ENCODE data around the gene FERMT2.
"Not testable (repeated sequence)": the region's sequence is repeated elsewhere in the genome, so short reads cannot be mapped to it uniquely, and the experiment has no call there.

DNA sequence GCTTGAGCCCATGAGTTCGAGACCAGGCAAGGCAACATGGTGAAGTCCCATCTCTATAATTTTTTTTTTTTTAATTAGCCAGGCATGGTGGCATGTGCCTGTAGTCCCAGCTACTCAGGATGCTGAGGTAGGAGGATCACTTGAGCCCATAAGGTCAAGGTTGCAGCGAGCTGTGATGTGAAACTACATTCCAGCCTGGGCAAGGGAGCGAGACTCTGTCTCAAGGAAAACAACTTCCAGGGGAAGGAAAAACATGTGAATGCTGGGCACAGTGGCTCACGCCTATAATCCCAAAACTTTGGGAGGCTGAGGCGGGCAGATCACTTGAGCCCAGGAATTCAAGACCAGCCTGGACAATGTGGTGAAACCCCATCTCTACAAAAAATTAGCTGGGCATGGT is 30.4 kb downstream of the FERMT2 start:
- TF ChIP-seq, protein P1, sequence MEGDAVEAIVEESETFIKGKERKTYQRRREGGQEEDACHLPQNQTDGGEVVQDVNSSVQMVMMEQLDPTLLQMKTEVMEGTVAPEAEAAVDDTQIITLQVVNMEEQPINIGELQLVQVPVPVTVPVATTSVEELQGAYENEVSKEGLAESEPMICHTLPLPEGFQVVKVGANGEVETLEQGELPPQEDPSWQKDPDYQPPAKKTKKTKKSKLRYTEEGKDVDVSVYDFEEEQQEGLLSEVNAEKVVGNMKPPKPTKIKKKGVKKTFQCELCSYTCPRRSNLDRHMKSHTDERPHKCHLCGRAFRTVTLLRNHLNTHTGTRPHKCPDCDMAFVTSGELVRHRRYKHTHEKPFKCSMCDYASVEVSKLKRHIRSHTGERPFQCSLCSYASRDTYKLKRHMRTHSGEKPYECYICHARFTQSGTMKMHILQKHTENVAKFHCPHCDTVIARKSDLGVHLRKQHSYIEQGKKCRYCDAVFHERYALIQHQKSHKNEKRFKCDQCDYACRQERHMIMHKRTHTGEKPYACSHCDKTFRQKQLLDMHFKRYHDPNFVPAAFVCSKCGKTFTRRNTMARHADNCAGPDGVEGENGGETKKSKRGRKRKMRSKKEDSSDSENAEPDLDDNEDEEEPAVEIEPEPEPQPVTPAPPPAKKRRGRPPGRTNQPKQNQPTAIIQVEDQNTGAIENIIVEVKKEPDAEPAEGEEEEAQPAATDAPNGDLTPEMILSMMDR (IDR thresholded peaks at IDR 0.05) = not testable (repeated sequence)
- TF ChIP-seq POLR2A (IDR thresholded peaks at IDR 0.05) = not testable (repeated sequence)

Measured in uterus (tissue), 2 donors.